ENCODE measurements around the gene GPR63.
"Not testable (repeated sequence)": the region's sequence is repeated elsewhere in the genome, so short reads cannot be mapped to it uniquely, and the experiment has no call there.

GPR63 gene

GRCh38 chr6:96837081-96837971, at the start of gene GPR63:
GPR63 (minus strand) TSS chr6:96837477; CDS start chr6:96799731, 37,746 bp downstream.
- peak; percentile 64 for DNase-seq (ENCODE audit: low spot score)

GRCh38 chr6:96886519-96886918, 49.2 kb upstream of the GPR63 start:
- no peak for DNase-seq (ENCODE audit: low spot score)

GRCh38 chr6:96885187-96885631, 47.9 kb upstream of the GPR63 start:
- DNase-seq (ENCODE audit: low spot score), result not testable (repeated sequence)

- no peak for DNase-seq (ENCODE audit: low spot score)
Measured at GRCh38 chr6:96878143-96878542, 40.9 kb upstream of the GPR63 start.

GRCh38 chr6:96876886-96877545, 39.7 kb upstream of the GPR63 start:
- no peak for DNase-seq (ENCODE audit: low spot score)

- DNase-seq (ENCODE audit: low spot score), result no peak
Measured at GRCh38 chr6:96872976-96873375, 35.7 kb upstream of the GPR63 start.

GRCh38 chr6:96865055-96865405, 27.8 kb upstream of the GPR63 start:
- DNase-seq (ENCODE audit: low spot score), result no peak

GRCh38 chr6:96864216-96865054, 27.2 kb upstream of the GPR63 start:
- no peak for DNase-seq (ENCODE audit: low spot score)

- no peak for DNase-seq (ENCODE audit: low spot score)
Measured at GRCh38 chr6:96862560-96862959, 25.3 kb upstream of the GPR63 start.

GRCh38 chr6:96861588-96861987, 24.3 kb upstream of the GPR63 start:
- DNase-seq (ENCODE audit: low spot score), result no peak

- DNase-seq (ENCODE audit: low spot score), result no peak
Measured at GRCh38 chr6:96856856-96857255, 19.6 kb upstream of the GPR63 start.

GRCh38 chr6:96853083-96853482, 15.8 kb upstream of the GPR63 start:
- DNase-seq (ENCODE audit: low spot score), result no peak

GRCh38 chr6:96852605-96853004, 15.3 kb upstream of the GPR63 start:
- no peak for DNase-seq (ENCODE audit: low spot score)

GRCh38 chr6:96851858-96852257, 14.6 kb upstream of the GPR63 start:
- no peak for DNase-seq (ENCODE audit: low spot score)

GRCh38 chr6:96849615-96850014, 12.3 kb upstream of the GPR63 start:
- DNase-seq (ENCODE audit: low spot score), result no peak

- no peak for DNase-seq (ENCODE audit: low spot score)
Measured at GRCh38 chr6:96844530-96844929, 7.3 kb upstream of the GPR63 start.

GRCh38 chr6:96841345-96841744, 4.1 kb upstream of the GPR63 start:
- no peak for DNase-seq (ENCODE audit: low spot score)

- DNase-seq (ENCODE audit: low spot score), result no peak
Measured at GRCh38 chr6:96836631-96837080, 621 bp downstream of the GPR63 start.

- no peak for DNase-seq (ENCODE audit: low spot score)
Measured at GRCh38 chr6:96834070-96834469, 3.2 kb downstream of the GPR63 start.

- DNase-seq (ENCODE audit: low spot score), result no peak
Measured at GRCh38 chr6:96832780-96833179, 4.5 kb downstream of the GPR63 start.

GRCh38 chr6:96826865-96827264, 10.4 kb downstream of the GPR63 start:
- no peak for DNase-seq (ENCODE audit: low spot score)

- DNase-seq (ENCODE audit: low spot score), result no peak
Measured at GRCh38 chr6:96823743-96824142, 13.5 kb downstream of the GPR63 start.

Data from germinal center (tissue), 1 donor.